HTR-8/SVneo (cell line): ENCODE results near the gene KXD1.
"Not testable (repeated sequence)": the region's sequence is repeated elsewhere in the genome, so short reads cannot be mapped to it uniquely, and the experiment has no call there.

Experiments
- DNase-seq: peaks from one replicate; pipeline ENCODE4 v3.0.0; 2011; ENCODE audit warnings: low spot score, mixed read lengths; ENCODE audit not compliant: insufficient read length
- FAIRE-seq: peaks from 2 replicates; lab custom pipeline; 2011; peaks lifted over from hg19 to GRCh38; lab: Jason Lieb, UNC

The KXD1 gene

DNA sequence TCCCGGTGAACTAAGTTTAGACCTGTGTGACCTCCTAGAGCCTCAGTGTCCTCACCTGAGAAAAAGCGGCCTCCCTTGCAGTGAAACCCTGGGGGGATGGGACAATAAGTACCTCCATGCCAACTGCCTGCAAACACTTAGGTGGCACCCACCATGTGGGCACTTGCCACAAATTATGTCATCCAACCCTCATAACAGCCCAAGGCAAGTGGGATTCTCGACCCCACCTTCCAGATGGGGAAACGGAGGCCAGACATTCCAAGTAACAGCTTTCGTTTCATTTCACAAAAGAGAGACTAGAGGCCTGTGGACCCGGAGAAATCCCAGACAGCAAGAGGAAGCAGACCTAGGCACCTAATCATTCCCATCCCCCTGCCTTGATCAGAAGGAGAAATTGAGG is 37.8 kb downstream of the KXD1 start:
- DNase-seq (no peak), FAIRE-seq (no peak)

- no peak for DNase-seq
- peak; percentile 9 for FAIRE-seq
Observed at GRCh38 chr19:18596752-18597157, 39.1 kb downstream of the KXD1 start.

DNA sequence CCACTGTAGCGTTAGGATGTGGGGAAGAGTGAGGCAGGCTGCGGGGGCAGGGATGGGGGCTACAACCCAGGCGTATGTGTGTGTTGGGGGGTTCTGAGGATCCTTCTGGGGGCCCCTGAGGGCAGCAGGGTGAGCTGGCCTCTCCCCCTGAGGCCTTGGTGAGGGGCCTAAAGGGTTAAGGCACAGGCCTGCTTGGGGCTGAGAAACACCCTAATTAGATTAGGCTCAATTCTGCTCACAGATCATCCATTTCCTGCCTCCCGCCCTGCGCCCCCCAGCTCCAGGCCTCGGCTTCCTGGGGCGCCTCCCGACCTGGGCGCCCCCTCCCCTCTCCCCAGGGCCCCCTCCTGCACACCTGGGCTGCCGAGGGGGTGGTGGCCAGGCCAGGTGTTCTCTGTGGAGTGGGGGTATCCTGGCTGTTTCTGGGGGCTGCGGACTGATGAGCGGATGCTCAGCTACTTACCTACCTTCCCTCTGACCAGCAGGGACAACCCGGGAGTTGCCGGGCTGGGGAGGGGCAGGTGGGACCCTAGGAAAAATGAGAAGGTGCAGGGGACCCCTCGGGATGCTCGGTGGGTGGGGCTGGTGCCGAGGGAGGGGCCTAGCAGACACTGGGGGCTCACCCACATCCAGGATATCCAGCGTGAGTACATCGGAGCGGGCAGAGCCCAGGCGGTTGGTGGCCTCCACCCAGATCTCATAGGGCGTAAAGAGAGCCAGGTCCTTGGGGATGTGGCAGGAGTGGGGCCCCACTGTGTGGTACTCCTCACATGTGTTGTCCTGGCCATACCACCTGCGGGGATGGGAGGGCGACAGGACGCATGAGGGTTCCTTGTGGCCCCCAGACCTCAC is 40.4 kb downstream of the KXD1 start:
- DNase-seq (no peak), FAIRE-seq (no peak)

- no peak for DNase-seq
Observed at GRCh38 chr19:18599485-18599884, 41.8 kb downstream of the KXD1 start.

GRCh38 chr19:18600692-18601397 is 43.2 kb downstream of the KXD1 start:
- FAIRE-seq, DNase-seq: not testable (repeated sequence)

More at GRCh38 chr19:18599485-18599884, 41.8 kb downstream of the KXD1 start:
- FAIRE-seq = no peak

DNA sequence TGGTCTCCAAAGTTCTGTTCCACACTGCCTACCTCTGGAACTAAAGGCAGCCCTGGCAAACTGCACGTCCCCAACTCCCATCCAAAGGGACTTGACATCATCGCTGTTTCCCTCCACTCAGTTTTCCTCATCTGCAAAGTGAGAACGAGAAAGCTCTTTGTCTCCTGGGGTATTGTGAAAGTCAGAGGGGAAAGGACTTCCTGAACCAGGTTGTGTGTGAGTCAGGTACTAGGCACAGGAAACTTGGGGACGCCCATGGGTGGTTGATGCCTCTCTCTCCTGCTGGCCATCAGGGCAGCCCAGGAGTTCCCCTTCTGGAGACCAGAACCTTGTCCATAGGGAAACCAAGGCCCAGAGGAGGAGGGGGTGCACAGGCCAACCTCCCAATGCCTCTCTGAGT is 44.2 kb downstream of the KXD1 start:
- DNase-seq = no peak

DNA sequence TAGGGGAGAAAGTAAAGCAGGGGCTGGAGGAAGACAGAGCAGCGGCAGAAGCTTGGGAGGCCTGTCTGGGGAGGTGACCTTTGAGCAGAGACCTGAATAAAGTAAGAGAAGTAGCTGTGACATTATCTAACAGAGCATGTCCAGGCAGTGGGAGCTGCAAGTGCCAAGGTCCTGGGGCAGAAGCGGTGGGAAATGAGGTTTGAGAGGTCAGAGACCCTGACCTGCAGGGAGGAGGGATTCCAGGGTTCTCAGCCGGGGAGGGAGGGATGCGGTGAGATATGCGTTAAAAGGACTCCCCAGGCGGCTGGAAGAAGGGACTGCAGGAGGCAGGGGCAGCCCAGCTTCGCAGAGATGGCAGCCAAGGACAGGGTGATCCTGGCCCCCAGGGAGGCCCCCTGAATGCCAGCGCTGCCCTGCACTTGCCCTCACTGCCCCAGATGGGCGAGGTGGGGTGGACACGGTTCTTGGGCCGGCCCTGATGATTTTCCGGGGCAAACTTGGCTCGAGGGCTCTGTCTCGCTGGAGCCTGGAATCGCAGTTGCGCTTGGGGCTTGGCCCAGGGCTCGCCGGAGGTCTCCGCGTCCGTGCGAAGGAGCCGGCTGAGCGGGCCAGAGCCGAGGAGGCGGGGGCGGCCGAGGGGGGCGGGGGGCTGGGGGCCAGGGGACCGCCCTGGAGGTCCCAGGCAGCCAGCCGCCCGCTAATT is 45.7 kb downstream of the KXD1 start:
- DNase-seq (no peak), FAIRE-seq (no peak)

More for the DNA sequence above, 44.2 kb downstream of the KXD1 start:
- FAIRE-seq = no peak

- FAIRE-seq = no peak
- DNase-seq = no peak
Observed at GRCh38 chr19:18603958-18604819, 46.5 kb downstream of the KXD1 start.

DNA sequence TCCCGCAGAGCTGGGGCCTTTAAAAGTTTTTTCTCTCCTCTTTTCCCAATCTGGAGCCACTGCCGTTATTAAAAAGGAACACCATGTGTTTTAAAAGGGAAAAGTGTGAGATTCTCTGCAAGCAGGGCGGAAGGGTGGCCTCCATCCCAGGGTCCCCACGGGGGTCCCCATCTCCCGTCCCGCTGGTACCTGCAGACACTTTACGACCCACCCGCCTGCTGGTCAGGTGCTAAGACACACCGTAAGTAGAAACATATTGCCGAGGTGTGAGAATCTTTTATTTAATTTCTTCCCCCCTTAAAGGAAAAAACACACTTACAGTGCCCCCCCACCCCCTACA is 47.1 kb downstream of the KXD1 start:
- no peak for DNase-seq
- FAIRE-seq = no peak

DNA sequence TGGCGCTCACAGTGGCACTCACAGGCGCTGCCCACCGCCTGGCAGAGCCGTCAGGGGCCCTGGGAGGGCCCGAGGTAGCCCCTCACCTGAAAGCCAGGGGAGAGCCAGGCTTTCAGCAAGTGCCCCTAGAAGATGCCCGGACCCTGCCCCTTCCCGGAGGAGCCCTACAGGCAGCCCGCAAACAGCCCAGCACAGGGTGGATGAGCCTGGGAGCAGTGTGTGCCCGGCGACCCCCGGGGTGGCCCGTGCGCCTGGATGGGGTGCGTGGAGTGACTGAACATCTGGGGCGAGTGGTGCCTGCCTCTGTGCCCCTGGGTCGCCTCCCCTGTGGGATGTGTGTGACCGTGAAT is 47.5 kb downstream of the KXD1 start:
- no peak for FAIRE-seq

DNA sequence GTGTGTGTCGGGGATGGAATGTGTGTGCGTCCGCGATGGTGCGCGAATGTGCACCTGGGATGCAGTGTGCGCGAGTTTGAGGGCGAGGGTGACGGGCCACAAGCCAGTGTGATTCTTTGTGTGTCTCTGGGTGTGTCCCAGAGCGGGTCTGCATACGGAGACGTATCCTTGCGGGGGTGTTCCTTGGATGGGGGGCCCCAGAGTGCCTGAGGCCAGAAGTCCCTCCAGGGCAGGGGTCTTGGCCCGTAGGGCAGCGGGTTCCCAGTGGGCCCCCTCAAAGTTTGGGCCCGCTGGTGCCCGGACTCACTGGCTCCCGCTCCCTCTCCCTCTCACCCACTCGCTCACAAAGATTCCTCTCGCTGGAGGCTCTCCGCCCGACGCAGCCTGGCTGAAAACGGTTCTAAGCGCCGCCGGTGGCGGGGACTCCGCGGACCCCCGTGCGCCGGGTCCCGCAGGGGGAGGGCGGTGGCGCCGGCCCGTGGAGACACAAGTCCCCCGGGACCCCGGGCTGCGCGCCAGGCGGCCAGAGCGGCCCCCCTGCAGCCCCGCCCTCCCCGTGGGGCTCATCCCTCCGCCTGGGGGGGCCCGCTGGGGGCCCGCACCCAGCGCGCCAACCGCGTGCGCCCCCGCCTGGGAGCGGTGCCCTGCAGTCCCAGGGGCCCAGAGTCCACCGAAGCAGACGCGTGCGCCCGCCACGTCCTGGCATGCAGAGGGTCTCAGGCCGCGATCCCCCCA is 48.0 kb downstream of the KXD1 start:
- FAIRE-seq = peak; percentile 20
- DNase-seq = no peak

More for the DNA sequence above, 47.5 kb downstream of the KXD1 start:
- no peak for DNase-seq

DNA sequence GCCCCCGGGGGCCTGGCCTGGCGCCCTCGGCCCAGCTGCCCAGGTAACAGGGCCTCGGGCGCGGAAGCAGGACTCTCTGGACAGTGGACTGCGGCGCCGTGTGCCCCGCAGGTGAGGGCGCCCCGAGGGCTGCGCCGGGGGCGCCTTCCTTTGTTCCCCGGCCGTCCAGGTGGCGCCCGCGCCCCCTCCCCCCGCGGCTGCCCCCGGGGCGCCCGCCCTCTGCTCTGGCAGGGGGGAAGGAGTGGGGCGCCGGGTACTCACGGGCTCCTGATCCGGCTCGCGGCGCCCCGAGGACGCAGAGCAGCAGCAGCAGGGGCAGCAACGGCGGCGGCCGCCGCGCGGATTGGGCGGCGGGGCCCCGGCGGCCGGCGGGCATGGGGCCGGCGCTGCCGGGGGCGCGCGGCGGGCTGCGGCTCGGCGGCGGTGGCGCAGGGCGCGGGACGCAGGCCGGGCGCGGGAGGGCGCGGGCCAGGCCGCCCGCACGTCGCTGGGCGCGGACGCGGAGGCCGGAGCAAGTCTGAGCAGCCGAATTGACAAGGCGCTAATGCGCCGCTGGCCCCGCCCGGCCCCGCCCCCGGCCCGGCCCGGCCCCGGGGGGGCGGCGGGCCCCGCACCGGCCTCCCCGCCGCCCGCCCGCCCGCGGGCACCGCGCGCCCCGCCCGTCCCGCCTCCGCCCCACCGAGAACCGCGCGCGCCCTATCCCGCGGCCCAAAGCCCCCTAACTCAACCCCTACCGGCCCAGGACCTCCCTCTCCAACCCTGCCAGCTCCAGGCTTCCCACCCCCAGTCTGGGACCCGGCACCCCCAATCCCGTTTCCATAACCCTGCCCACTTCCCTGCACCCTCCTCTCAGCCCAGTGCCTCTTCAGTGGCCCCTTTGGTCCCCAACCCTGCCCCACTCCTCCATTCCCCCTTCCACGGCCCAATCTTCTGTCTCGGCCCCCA is 48.9 kb downstream of the KXD1 start, which contains the start of gene CRLF1:
Gene CRLF1, minus strand, starts transcription at position 519 of the 945 bp plus-strand sequence. Its CDS starts 143 bp downstream, at position 376.
- no peak for FAIRE-seq
- no peak for DNase-seq

GRCh38 chr19:18607226-18608101 is 49.8 kb downstream of the KXD1 start:
- DNase-seq = no peak
- FAIRE-seq = no peak

- no peak for FAIRE-seq
- DNase-seq = no peak
Observed at GRCh38 chr19:18608102-18608804, 50.6 kb downstream of the KXD1 start.

- FAIRE-seq (no peak), DNase-seq (no peak)
Observed at GRCh38 chr19:18608805-18609716, 51.4 kb downstream of the KXD1 start.

- DNase-seq (no peak), FAIRE-seq (no peak)
Observed at GRCh38 chr19:18609717-18610051, 52.0 kb downstream of the KXD1 start.
